ENCODE results near the gene TRIM47. TPM values are rescaled to one million over a fixed set of nuclear protein-coding genes. Genes with fewer than 3 reads are reported as not detected.

Gene TRIM47
- total and polyA plus RNA-seq, 2 of the 13 experiments (the other 11 are each of a cell fraction or from before 2014, with no cell fraction given), result 33.5 to 82.0 TPM

DNA sequence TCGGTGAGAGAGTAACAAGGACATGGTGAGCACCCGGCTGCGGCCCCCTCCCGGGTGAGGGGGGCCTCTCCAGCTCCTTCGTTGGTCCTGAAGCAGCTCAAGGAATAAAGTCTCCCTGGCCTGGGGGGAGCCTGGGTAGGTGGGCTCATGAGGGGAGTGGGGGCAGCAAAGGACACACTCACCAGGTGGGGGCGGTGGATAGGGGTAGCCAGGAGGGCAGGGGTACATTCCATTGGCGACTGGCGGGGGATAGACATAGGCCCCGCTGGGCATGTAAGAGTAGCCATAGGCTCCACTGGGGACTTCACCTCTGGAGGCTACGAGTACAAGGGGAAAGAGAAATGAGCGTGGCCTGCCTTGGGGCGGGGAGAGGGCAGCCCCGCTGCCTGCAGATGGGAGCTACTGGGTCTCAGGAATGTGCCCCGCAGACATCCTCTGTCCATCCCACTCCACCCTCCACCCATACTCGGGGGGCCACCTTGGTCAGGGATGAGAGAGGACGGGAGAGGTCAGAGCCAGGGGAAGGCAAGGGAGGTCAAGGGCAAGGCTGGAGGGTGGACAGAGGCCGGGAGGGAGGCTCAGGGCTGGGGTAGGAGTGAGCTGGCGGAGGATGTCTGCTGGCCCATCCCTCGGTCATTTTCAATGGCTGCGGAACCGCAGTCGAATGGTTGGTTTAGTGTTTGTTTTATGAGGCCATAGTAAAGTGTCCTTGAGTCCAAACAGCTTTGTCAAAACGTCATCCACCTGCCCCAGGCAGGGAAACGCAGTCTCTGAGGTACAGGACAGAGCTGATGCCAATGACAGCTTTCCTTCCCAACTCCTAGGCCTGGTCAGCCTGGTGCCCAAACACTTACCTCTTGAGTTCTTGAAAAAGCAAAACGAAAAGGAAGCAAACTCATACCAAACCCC lies 30.5 kb downstream of the TRIM47 start (continued):
- TF ChIP-seq GZF1 (CRISPR knock-in tag; IDR thresholded peaks at IDR 0.05) (peak; percentile 68; the same call in 1 of the 2 replicates), PAF1 (CRISPR knock-in tag; IDR thresholded peaks at IDR 0.05) (0 out of 2 replicates have a peak, but pooled peaks have one; percentile 48), GLI4 (CRISPR knock-in tag; IDR thresholded peaks at IDR 0.05; ENCODE audit: borderline replicate concordance) (0 out of 2 replicates have a peak, but pooled peaks have one; percentile 26), ZBTB20 (CRISPR knock-in tag; IDR thresholded peaks at IDR 0.05; ENCODE audit: borderline replicate concordance, low read depth) (0 out of 2 replicates have a peak, but pooled peaks have one; percentile 43), ZNF512 (CRISPR knock-in tag; IDR thresholded peaks at IDR 0.05) (no peak), PATZ1 (CRISPR knock-in tag; IDR thresholded peaks at IDR 0.05) (peak; percentile 10; the same call in 1 of the 2 replicates), NFKB2 (CRISPR knock-in tag; IDR thresholded peaks at IDR 0.05; ENCODE audit: borderline replicate concordance) (0 out of 2 replicates have a peak, but pooled peaks have one; percentile 4), ZNF777 (CRISPR knock-in tag; IDR thresholded peaks at IDR 0.05) (no peak), ZNF235 (CRISPR knock-in tag; IDR thresholded peaks at IDR 0.05; ENCODE audit: borderline replicate concordance) (0 out of 2 replicates have a peak, but pooled peaks have one; percentile 3), ZMYM4 (CRISPR knock-in tag; IDR thresholded peaks at IDR 0.05) (no peak), ZNF451 (CRISPR knock-in tag; IDR thresholded peaks at IDR 0.05) (0 out of 2 replicates have a peak, but pooled peaks have one; percentile 54), ZIK1 (CRISPR knock-in tag; IDR thresholded peaks at IDR 0.05; ENCODE audit: borderline replicate concordance, low read depth) (0 out of 2 replicates have a peak, but pooled peaks have one; percentile 11), ZNF430 (CRISPR knock-in tag; IDR thresholded peaks at IDR 0.05) (0 out of 2 replicates have a peak, but pooled peaks have one; percentile 4)
- TF ChIP-seq, protein P1, sequence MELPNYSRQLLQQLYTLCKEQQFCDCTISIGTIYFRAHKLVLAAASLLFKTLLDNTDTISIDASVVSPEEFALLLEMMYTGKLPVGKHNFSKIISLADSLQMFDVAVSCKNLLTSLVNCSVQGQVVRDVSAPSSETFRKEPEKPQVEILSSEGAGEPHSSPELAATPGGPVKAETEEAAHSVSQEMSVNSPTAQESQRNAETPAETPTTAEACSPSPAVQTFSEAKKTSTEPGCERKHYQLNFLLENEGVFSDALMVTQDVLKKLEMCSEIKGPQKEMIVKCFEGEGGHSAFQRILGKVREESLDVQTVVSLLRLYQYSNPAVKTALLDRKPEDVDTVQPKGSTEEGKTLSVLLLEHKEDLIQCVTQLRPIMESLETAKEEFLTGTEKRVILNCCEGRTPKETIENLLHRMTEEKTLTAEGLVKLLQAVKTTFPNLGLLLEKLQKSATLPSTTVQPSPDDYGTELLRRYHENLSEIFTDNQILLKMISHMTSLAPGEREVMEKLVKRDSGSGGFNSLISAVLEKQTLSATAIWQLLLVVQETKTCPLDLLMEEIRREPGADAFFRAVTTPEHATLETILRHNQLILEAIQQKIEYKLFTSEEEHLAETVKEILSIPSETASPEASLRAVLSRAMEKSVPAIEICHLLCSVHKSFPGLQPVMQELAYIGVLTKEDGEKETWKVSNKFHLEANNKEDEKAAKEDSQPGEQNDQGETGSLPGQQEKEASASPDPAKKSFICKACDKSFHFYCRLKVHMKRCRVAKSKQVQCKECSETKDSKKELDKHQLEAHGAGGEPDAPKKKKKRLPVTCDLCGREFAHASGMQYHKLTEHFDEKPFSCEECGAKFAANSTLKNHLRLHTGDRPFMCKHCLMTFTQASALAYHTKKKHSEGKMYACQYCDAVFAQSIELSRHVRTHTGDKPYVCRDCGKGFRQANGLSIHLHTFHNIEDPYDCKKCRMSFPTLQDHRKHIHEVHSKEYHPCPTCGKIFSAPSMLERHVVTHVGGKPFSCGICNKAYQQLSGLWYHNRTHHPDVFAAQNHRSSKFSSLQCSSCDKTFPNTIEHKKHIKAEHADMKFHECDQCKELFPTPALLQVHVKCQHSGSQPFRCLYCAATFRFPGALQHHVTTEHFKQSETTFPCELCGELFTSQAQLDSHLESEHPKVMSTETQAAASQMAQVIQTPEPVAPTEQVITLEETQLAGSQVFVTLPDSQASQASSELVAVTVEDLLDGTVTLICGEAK (IDR thresholded peaks at IDR 0.05), result no peak
- TF ChIP-seq, protein P1 (CRISPR knock-in tag; IDR thresholded peaks at IDR 0.05), result peak; percentile 27; the same call in 1 of the 2 replicates

Measured in HepG2 (cell line).